ENCODE measurements around the gene SPRED1.

Gene SPRED1

GRCh38 chr15:38283010-38283409 is 30.4 kb downstream of the SPRED1 start:
- H3K4me3 ChIP-seq (replicated peaks; ENCODE audit: insufficient read depth, low read length), result no peak overlapping the region
- DNase-seq (ENCODE audit: low read depth in 1 of 2, low spot score in 1 of 2), result no peak
- H3K27me3 ChIP-seq (ENCODE audit: insufficient read depth, poor library complexity, severe bottlenecking), result no peaks in the 10 kb centered on the region
- H3K27ac ChIP-seq (replicated peaks), result no peak overlapping the region
- TF ChIP-seq POLR2AphosphoS5 (IDR thresholded peaks at IDR 0.05; ENCODE audit: low read depth) (no peak), SPI1 (IDR thresholded peaks at IDR 0.05; ENCODE audit: borderline replicate concordance, low read depth) (no peak), REST (IDR thresholded peaks at IDR 0.05; ENCODE audit: insufficient replicate concordance, low read depth) (no peak), CTCF (IDR thresholded peaks at IDR 0.05; ENCODE audit: insufficient read depth, low read length) (no peak), GABPA (IDR thresholded peaks at IDR 0.05; ENCODE audit: low read depth) (no peak)

GRCh38 chr15:38285456-38285855 is 32.8 kb downstream of the SPRED1 start:
- Histone ChIP-seq H3K27me3 (ENCODE audit: insufficient read depth, poor library complexity, severe bottlenecking) (no peaks in the 10 kb centered on the region), H3K4me3 (replicated peaks; ENCODE audit: insufficient read depth, low read length) (no peak overlapping the region), H3K27ac (replicated peaks) (no peak overlapping the region)
- no peak for DNase-seq (ENCODE audit: low read depth in 1 of 2, low spot score in 1 of 2)
- TF ChIP-seq GABPA (IDR thresholded peaks at IDR 0.05; ENCODE audit: low read depth) (no peak), SPI1 (IDR thresholded peaks at IDR 0.05; ENCODE audit: borderline replicate concordance, low read depth) (no peak), POLR2AphosphoS5 (IDR thresholded peaks at IDR 0.05; ENCODE audit: low read depth) (no peak), REST (IDR thresholded peaks at IDR 0.05; ENCODE audit: insufficient replicate concordance, low read depth) (no peak), CTCF (IDR thresholded peaks at IDR 0.05; ENCODE audit: insufficient read depth, low read length) (no peak)

- Histone ChIP-seq H3K4me3 (replicated peaks; ENCODE audit: insufficient read depth, low read length) (no peak overlapping the region), H3K27me3 (ENCODE audit: insufficient read depth, poor library complexity, severe bottlenecking) (no peaks in the 10 kb centered on the region), H3K27ac (replicated peaks) (no peak overlapping the region)
- no peak for DNase-seq (ENCODE audit: low read depth in 1 of 2, low spot score in 1 of 2)
- TF ChIP-seq REST (IDR thresholded peaks at IDR 0.05; ENCODE audit: insufficient replicate concordance, low read depth) (no peak), GABPA (IDR thresholded peaks at IDR 0.05; ENCODE audit: low read depth) (no peak), CTCF (IDR thresholded peaks at IDR 0.05; ENCODE audit: insufficient read depth, low read length) (no peak), POLR2AphosphoS5 (IDR thresholded peaks at IDR 0.05; ENCODE audit: low read depth) (no peak), SPI1 (IDR thresholded peaks at IDR 0.05; ENCODE audit: borderline replicate concordance, low read depth) (no peak)
These were observed 41.5 kb downstream of the SPRED1 start for GRCh38 chr15:38294126-38294525.

Data from HL-60 (cell line).